K562 (cell line): Measurements from ENCODE around the gene BTBD16. TPM values are rescaled to one million over a fixed set of nuclear protein-coding genes. Genes with fewer than 3 reads are reported as not detected.

ENCODE experiments used
- ATAC-seq: fragments of 200-7000 bp; cut with Tn5 transposase; 3 replicates; pipeline ENCODE4 v1.9.1; 2020; ENCODE audit warnings: moderate library complexity
- BruUV-seq: library from RNA; stranded (reverse); fragments of 400-500 nt; replicated peaks from 2 replicates; lab custom pipeline; 2021; lab: Mats Ljungman, UMichigan
- CTCF ChIA-PET: fragments of 300-600 bp; formaldehyde crosslinking; extraction: SDS; loops from one replicate; lab custom pipeline; 2021; ENCODE audit warnings: low intra/inter-chr PET ratio; lab: Yijun Ruan, JAX
- POLR2A ChIA-PET: fragments of 300-600, 350-650 bp; sonication (Branson Sonifier 250); formaldehyde crosslinking; extraction: SDS; loops from one replicate; lab custom pipeline; 2021; ENCODE audit warnings: antibody characterized with exemption, inconsistent platforms; lab: Yijun Ruan, JAX
- DNase-seq, 4 experiments: peaks; one replicate each; pipeline versions ENCODE4 v3.0.0 to v3.0.0-alpha.2; 2011 to 2018; ENCODE audit warnings: low spot score in 3 of 4, mixed read lengths in 3 of 4; ENCODE audit errors: extremely low read depth in 1 of 4
- FAIRE-seq: peaks from 2 replicates; lab custom pipeline; 2011; peaks lifted over from hg19 to GRCh38; lab: Jason Lieb, UNC
- H2AFZ ChIP-seq: 2 replicates; pipeline ENCODE4 v1.6.0; 2011; ENCODE audit warnings: low read depth, low read length, control low read depth, inconsistent platforms
- H3K27ac ChIP-seq: fragments of 200-600 bp; 3 replicates; pipeline ENCODE4 v1.8.0; 2011; ENCODE audit warnings: low read depth, mild to moderate bottlenecking, control low read depth, inconsistent platforms, low read length, moderate library complexity, mixed read lengths; ENCODE audit errors: extremely low read depth
- H3K27me3 ChIP-seq, 2 experiments: fragments of 300-600 bp in 1 of 2; 2 replicates in 1 of 2; 3 replicates in 1 of 2; pipeline versions ENCODE4 v1.6.0 to v1.8.0; 2011; ENCODE audit warnings: inconsistent platforms in 2 of 2, low read length in 2 of 2, mild to moderate bottlenecking in 1 of 2, mixed read lengths in 1 of 2, moderate library complexity in 1 of 2; ENCODE audit not compliant: control insufficient read depth in 2 of 2, insufficient read depth in 2 of 2
- H3K36me3 ChIP-seq: fragments of 300-600 bp; 3 replicates; pipeline ENCODE4 v1.8.0; 2011; ENCODE audit warnings: mild to moderate bottlenecking, low read length, inconsistent platforms; ENCODE audit not compliant: control insufficient read depth, insufficient read depth
- H3K4me1 ChIP-seq, 2 experiments: fragments of 200-600 bp in 1 of 2; replicated peaks in 1 of 2; 2 replicates in 1 of 2; 3 replicates in 1 of 2; pipeline versions ENCODE4 v1.5.1 to v1.8.0; 2011; ENCODE audit warnings: inconsistent platforms in 2 of 2, low read length in 2 of 2, mild to moderate bottlenecking in 1 of 2, mixed read lengths in 1 of 2, moderate library complexity in 1 of 2; ENCODE audit not compliant: control insufficient read depth in 2 of 2, insufficient read depth in 2 of 2
- H3K4me2 ChIP-seq: 2 replicates; pipeline ENCODE4 v1.6.1; 2011; ENCODE audit warnings: low read length, control low read depth, inconsistent platforms, mixed read lengths; ENCODE audit not compliant: insufficient read depth
- H3K4me3 ChIP-seq: fragments of 200-600 bp; sonication (generic), shearing (Covaris generic); 2 replicates; pipeline ENCODE4 v1.5.1; 2016; ENCODE audit warnings: control low read depth, inconsistent platforms
- H3K79me2 ChIP-seq: fragments of 200-600 bp; 3 replicates; pipeline ENCODE4 v1.8.0; 2011; ENCODE audit warnings: low read length, inconsistent platforms; ENCODE audit not compliant: control insufficient read depth, insufficient read depth
- H3K9ac ChIP-seq, 2 experiments: 2 replicates each; pipeline versions ENCODE4 v1.6.0 to v1.6.1; 2011; ENCODE audit warnings: low read depth in 2 of 2, low read length in 2 of 2, control low read depth in 1 of 2, inconsistent platforms in 1 of 2, mild to moderate bottlenecking in 1 of 2, mixed read lengths in 1 of 2; ENCODE audit not compliant: insufficient read depth in 1 of 2
- H3K9me1 ChIP-seq: one replicate; pipeline ENCODE4 v1.6.0; 2011; ENCODE audit warnings: inconsistent platforms, mild to moderate bottlenecking, low read length, moderate library complexity; ENCODE audit not compliant: control insufficient read depth, insufficient read depth
- H3K9me3 ChIP-seq: replicated peaks from 2 replicates; pipeline ENCODE4 v1.5.1; 2011; ENCODE audit warnings: low read depth, low read length, inconsistent platforms; ENCODE audit not compliant: control insufficient read depth, insufficient read depth
- H4K20me1 ChIP-seq: replicated peaks from 2 replicates; pipeline ENCODE4 v1.6.1; 2011; ENCODE audit warnings: low read length, inconsistent platforms, mixed read lengths; ENCODE audit not compliant: control insufficient read depth, insufficient read depth
- ASH1L ChIP-seq: fragments of 450-650 bp; IDR thresholded peaks from 2 replicates; pipeline ENCODE4 v1.6.1; 2018; ENCODE audit warnings: borderline replicate concordance, mild to moderate bottlenecking, low read depth; ENCODE audit not compliant: partially characterized antibody
- CHD1 ChIP-seq: fragments of 200-600 bp; sonication (generic); IDR thresholded peaks from one replicate; pipeline ENCODE4 v1.6.1; 2012; ENCODE audit warnings: mild to moderate bottlenecking, moderate library complexity, low read length, inconsistent platforms
- CTBP1 ChIP-seq: fragments of 450-650 bp; IDR thresholded peaks from 2 replicates; pipeline ENCODE4 v1.6.1; 2016; ENCODE audit warnings: borderline replicate concordance
- FOXK2 ChIP-seq, 2 experiments: fragments of 450-650 bp; IDR thresholded peaks in 1 of 2; conservative IDR thresholded peaks in 1 of 2; 2 replicates each; pipeline ENCODE4 v1.6.1; 2016; ENCODE audit warnings: low read depth in 2 of 2, mild to moderate bottlenecking in 1 of 2
- FOXM1 ChIP-seq, 2 experiments: fragments of 450-650 bp in 1 of 2; sonication (generic) in 1 of 2; formaldehyde crosslinking in 1 of 2; IDR thresholded peaks; 2 replicates each; pipeline versions ENCODE4 v1.6.1 to v1.9.0; 2017 to 2022; ENCODE audit warnings: low read depth in 2 of 2, mild to moderate bottlenecking in 2 of 2, missing genetic modification reagents in 1 of 2, moderate library complexity in 1 of 2
- MTF1 ChIP-seq: fragments of 250-450 bp; sonication (Bioruptor Pico); IDR thresholded peaks from 2 replicates; pipeline ENCODE4 v1.9.0; 2021; ENCODE audit warnings: moderate library complexity, mild to moderate bottlenecking, inconsistent platforms, borderline replicate concordance
- POLR3A ChIP-seq: IDR thresholded peaks from 2 replicates; pipeline ENCODE4 v1.6.1; 2011; ENCODE audit warnings: borderline replicate concordance, mild to moderate bottlenecking, moderate library complexity; ENCODE audit not compliant: insufficient read length, insufficient read depth; ENCODE audit errors: extremely low read depth
- RBM34 ChIP-seq: fragments of 200-400 bp; formaldehyde crosslinking; IDR thresholded peaks from 2 replicates; pipeline ENCODE4 v1.6.1; 2018; ENCODE audit warnings: low read length, borderline replicate concordance; ENCODE audit not compliant: insufficient read depth
- STAT5B ChIP-seq: fragments of 250-450 bp; sonication (Bioruptor Pico); IDR thresholded peaks from 2 replicates; pipeline ENCODE4 v1.8.0; 2021; ENCODE audit warnings: mild to moderate bottlenecking, inconsistent platforms
- TAF1 ChIP-seq: IDR thresholded peaks from 2 replicates; pipeline ENCODE4 v1.6.1; 2011; ENCODE audit warnings: mild to moderate bottlenecking, low read length, moderate library complexity; ENCODE audit not compliant: insufficient read depth, control insufficient read depth, severe bottlenecking; ENCODE audit errors: extremely low read depth
- TAL1 ChIP-seq: fragments of 450-650 bp; IDR thresholded peaks from 2 replicates; pipeline ENCODE4 v1.6.1; 2016; ENCODE audit warnings: mild to moderate bottlenecking
- TEAD4 ChIP-seq, 2 experiments: sonication (generic) in 1 of 2; formaldehyde crosslinking in 1 of 2; IDR thresholded peaks; 2 replicates each; pipeline versions ENCODE4 v1.6.1 to v1.8.0; 2012 to 2022; ENCODE audit warnings: borderline replicate concordance in 1 of 2, inconsistent platforms in 1 of 2, low read length in 1 of 2, mild to moderate bottlenecking in 1 of 2, missing genetic modification reagents in 1 of 2
- ZNF12 ChIP-seq: sonication (generic); formaldehyde crosslinking; IDR thresholded peaks from 2 replicates; pipeline ENCODE4 v1.4.0; 2020; ENCODE audit warnings: mild to moderate bottlenecking, missing genetic modification reagents
- ZNF121 ChIP-seq: sonication (generic); formaldehyde crosslinking; conservative IDR thresholded peaks from 2 replicates; pipeline ENCODE4 v1.8.0; 2022; ENCODE audit warnings: missing genetic modification reagents
- WGBS: fragments of 100-300 bp; shearing (Covaris generic); methylation state at CpG from one replicate; pipeline ENCODE4 v1.1.6; 2016; ENCODE audit warnings: low coverage, mixed read lengths; ENCODE audit not compliant: insufficient coverage; ENCODE audit errors: missing lambda C conversion rate; 5-methylcytosine and 5-hydroxymethylcytosine counted together
- in situ Hi-C: fragments of 300-500 bp; cut with MboI; formaldehyde crosslinking; loops from 4 replicates; pipeline ENCODE4 v1.15.0; 2018; ENCODE audit warnings: inconsistent platforms, mixed read lengths
- intact Hi-C: fragments of 100-400 bp; cut with micrococcal nuclease; formaldehyde crosslinking; loops from 2 replicates; pipeline ENCODE4 v1.14.2; 2022
- polyA plus RNA-seq, 8 experiments: library from polyadenylated mRNA; depleted of rRNA in 4 of 8; stranded (reverse) in 5 of 8; unstranded in 3 of 8; fragments of >200 nt; fragmentation: Nextera tagmentation in 2 of 8; fragmentation: Illumina TruSeq in 1 of 8; extraction: Ambion mirVana in 2 of 8; extraction: Trizol in 1 of 8; gene quantifications; 2 replicates each; pipeline versions ENCODE4 v1.2.1 to v1.2.3, GENCODE V29; 2011 to 2014; ENCODE audit warnings: inconsistent platforms in 1 of 8, missing spikeins in 1 of 8
- total RNA-seq, 7 experiments: library from RNA; depleted of rRNA in 6 of 7; stranded (reverse); fragments of >200 nt in 6 of 7; fragmentation: Illumina TruSeq in 2 of 7; extraction: Trizol in 2 of 7; gene quantifications; 2 replicates each; pipeline versions ENCODE4 v1.2.1 to v1.2.3, GENCODE V29; 2011 to 2021; ENCODE audit warnings: low replicate concordance in 1 of 7
- TF ChIP-seq, protein P1 (sequence below): fragments of 250-450 bp; sonication (Bioruptor Pico); IDR thresholded peaks from 2 replicates; pipeline ENCODE4 v1.5.0; 2021
- TF ChIP-seq, protein P2 (sequence below): fragments of 250-450 bp; sonication (Bioruptor Pico); IDR thresholded peaks from 2 replicates; pipeline ENCODE4 v1.4.0; 2020; ENCODE audit warnings: mild to moderate bottlenecking, moderate library complexity

BTBD16 gene
- total and polyA plus RNA-seq, 9 of the 15 experiments (the other 6 are each of a cell fraction or from before 2014, with no cell fraction given): 0.11 TPM; not detected in 8

DNA sequence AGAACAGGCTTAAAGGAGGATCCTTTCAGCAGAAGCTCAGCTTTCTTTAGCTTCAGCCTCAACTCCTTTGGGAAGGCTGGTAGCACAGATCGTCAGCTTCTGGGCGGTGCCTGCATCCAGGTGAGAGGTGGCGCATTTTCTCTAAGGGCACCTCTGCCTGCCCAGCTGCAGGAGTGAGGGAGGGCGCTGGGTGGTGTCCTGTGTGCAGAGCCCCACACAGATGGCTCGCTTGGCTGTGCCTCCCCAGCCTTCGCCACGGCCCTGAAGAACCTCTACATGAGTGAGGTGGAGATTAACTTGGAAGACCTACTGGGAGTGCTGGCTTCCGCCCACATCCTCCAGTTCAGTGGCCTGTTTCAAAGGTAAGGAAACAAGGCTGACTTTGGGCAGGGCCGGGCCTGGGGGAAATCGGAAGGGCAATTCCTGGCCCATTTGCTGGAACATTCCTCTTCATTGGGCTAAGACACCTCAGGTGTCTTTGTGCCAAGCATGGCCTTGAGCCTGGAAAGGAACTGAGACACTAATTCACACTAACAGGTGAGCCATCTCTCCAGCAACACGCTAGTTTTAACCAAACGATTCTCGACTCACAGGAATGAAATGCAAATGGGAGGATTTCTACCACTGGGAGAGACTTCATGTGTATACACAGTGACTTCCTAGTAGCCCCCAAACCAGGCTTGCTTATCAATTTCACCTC lies 19.9 kb downstream of the BTBD16 start (continued):
- TF ChIP-seq, protein P1, sequence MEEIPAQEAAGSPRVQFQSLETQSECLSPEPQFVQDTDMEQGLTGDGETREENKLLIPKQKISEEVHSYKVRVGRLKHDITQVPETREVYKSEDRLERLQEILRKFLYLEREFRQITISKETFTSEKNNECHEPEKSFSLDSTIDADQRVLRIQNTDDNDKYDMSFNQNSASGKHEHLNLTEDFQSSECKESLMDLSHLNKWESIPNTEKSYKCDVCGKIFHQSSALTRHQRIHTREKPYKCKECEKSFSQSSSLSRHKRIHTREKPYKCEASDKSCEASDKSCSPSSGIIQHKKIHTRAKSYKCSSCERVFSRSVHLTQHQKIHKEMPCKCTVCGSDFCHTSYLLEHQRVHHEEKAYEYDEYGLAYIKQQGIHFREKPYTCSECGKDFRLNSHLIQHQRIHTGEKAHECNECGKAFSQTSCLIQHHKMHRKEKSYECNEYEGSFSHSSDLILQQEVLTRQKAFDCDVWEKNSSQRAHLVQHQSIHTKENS: no peak
- TF ChIP-seq FOXM1 (IDR thresholded peaks at IDR 0.05; ENCODE audit: low read depth) (no peak), FOXM1 (CRISPR knock-in tag; IDR thresholded peaks at IDR 0.05; ENCODE audit: low read depth) (no peak), RBM34 (no peak), POLR3A (no peak), MTF1 (no peak), FOXK2 (conservative IDR thresholded peaks at IDR 0.05 in 1 of 2, IDR thresholded peaks at IDR 0.05 in 1 of 2; ENCODE audit: low read depth in 2 of 2) (no peak), TEAD4 (IDR thresholded peaks at IDR 0.05; ENCODE audit: low read length) (no peak), TEAD4 (CRISPR knock-in tag; IDR thresholded peaks at IDR 0.05; ENCODE audit: borderline replicate concordance) (no peak), STAT5B (CRISPR knock-in tag) (no peak)

DNA sequence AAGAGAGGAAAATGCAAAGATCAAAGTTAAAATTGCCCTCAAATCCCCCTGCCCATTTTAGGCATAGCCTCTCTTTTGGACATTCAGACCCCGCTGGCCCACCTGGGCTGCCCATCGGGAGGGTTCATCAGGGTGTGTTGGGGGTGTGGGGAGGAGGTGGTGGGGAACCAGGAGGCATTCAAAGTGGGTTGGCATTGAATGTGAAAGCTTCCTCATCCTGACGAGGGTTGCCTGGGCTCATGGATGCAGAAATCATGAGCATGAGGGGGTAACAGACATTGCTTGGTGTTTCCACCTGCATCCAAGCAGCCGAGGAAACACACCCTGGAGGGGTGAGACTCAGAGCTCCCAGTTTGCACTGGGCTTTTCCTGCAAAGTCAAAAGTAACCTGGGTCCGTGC lies 20.6 kb downstream of the BTBD16 start:
- CTCF ChIA-PET: no interaction called here
- POLR2A ChIA-PET: no interaction called here
- H3K9me1 ChIP-seq: no peaks in the 10 kb centered on the region
- no peak overlapping the region for H3K9ac ChIP-seq
- no peak for FAIRE-seq
- BruUV-seq: no TSS peak
- no peaks in the 10 kb centered on the region; a peak in 1 of 5 replicates for H3K27me3 ChIP-seq
- no peak for DNase-seq
- WGBS: 4% methylated on average over 4 of the region's 5 CpGs
- H3K36me3 ChIP-seq: no peaks in the 10 kb centered on the region
- H3K79me2 ChIP-seq: no peaks in the 10 kb centered on the region
- no peak overlapping the region for H3K4me3 ChIP-seq
- no peaks in the 10 kb centered on the region for H4K20me1 ChIP-seq
- no peaks in the 10 kb centered on the region for H3K4me1 ChIP-seq
- H3K27ac ChIP-seq: no peak overlapping the region
- intact Hi-C loops (no loop called here), in situ Hi-C loops (no loop called here)
- no peak overlapping the region for H2AFZ ChIP-seq
- H3K4me2 ChIP-seq: no peak overlapping the region
- TF ChIP-seq ZNF12 (CRISPR knock-in tag): no peak
- no peak for TF ChIP-seq ZNF121 (CRISPR knock-in tag)
- TF ChIP-seq CTBP1: no peak
- no peak for TF ChIP-seq CHD1
- no peak for TF ChIP-seq TAF1
- no peak for TF ChIP-seq ASH1L
- TF ChIP-seq, protein P2, sequence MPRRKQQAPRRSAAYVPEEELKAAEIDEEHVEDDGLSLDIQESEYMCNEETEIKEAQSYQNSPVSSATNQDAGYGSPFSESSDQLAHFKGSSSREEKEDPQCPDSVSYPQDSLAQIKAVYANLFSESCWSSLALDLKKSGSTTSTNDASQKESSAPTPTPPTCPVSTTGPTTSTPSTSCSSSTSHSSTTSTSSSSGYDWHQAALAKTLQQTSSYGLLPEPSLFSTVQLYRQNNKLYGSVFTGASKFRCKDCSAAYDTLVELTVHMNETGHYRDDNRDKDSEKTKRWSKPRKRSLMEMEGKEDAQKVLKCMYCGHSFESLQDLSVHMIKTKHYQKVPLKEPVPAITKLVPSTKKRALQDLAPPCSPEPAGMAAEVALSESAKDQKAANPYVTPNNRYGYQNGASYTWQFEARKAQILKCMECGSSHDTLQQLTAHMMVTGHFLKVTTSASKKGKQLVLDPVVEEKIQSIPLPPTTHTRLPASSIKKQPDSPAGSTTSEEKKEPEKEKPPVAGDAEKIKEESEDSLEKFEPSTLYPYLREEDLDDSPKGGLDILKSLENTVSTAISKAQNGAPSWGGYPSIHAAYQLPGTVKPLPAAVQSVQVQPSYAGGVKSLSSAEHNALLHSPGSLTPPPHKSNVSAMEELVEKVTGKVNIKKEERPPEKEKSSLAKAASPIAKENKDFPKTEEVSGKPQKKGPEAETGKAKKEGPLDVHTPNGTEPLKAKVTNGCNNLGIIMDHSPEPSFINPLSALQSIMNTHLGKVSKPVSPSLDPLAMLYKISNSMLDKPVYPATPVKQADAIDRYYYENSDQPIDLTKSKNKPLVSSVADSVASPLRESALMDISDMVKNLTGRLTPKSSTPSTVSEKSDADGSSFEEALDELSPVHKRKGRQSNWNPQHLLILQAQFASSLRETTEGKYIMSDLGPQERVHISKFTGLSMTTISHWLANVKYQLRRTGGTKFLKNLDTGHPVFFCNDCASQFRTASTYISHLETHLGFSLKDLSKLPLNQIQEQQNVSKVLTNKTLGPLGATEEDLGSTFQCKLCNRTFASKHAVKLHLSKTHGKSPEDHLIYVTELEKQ (CRISPR knock-in tag): no peak
- no peak for TF ChIP-seq TAL1
- ATAC-seq: no peak
- no peaks in the 10 kb centered on the region for H3K9me3 ChIP-seq
